GM12878 (cell line): Measurements from ENCODE around the gene KLHL2. TPM values are rescaled to one million over a fixed set of nuclear protein-coding genes. Genes with fewer than 3 reads are reported as not detected.

Source experiments
- ATAC-seq: fragments of 200-7000 bp; cut with Tn5 transposase; 3 replicates; pipeline ENCODE4 v1.9.1; 2020; ENCODE audit warnings: mild to moderate bottlenecking, moderate library complexity
- BruUV-seq: library from RNA; stranded (reverse); fragments of 400-500 nt; replicated peaks from 2 replicates; lab custom pipeline; 2021; lab: Mats Ljungman, UMichigan
- CTCF ChIA-PET: fragments of 300-600 bp; sonication (Branson Sonifier 250); formaldehyde crosslinking; extraction: SDS; loops from one replicate; lab custom pipeline; 2021; ENCODE audit warnings: inconsistent platforms; lab: Yijun Ruan, JAX
- POLR2A ChIA-PET: fragments of 350-600 bp; formaldehyde crosslinking; extraction: SDS; loops from one replicate; lab custom pipeline; 2021; ENCODE audit warnings: inconsistent platforms; lab: Charles Lee
- RAD21 ChIA-PET: fragments of 300-600 bp; sonication (Branson Sonifier 250); formaldehyde crosslinking; loops from one replicate; lab custom pipeline; 2023; ENCODE audit warnings: antibody characterized with exemption; ENCODE audit not compliant: unreplicated experiment; lab: Charles Lee
- SMC1A ChIA-PET: fragments of 300-600 bp; sonication (Branson Sonifier 250); formaldehyde crosslinking; loops from one replicate; lab custom pipeline; 2023; ENCODE audit not compliant: unreplicated experiment, uncharacterized antibody; lab: Charles Lee
- DNase-seq: peaks from one replicate; pipeline ENCODE4 v3.0.0-alpha.2; 2011; ENCODE audit warnings: low read depth, low spot score
- FAIRE-seq: peaks from 3 replicates; lab custom pipeline; 2011; peaks lifted over from hg19 to GRCh38; lab: Jason Lieb, UNC
- H2AFZ ChIP-seq: 2 replicates; pipeline ENCODE4 v1.6.0; 2011; ENCODE audit warnings: low read depth, low read length, control low read depth; ENCODE audit not compliant: control insufficient read depth
- H3K27ac ChIP-seq: 2 replicates; pipeline ENCODE4 v1.5.1; 2011; ENCODE audit warnings: control low read depth; ENCODE audit not compliant: control insufficient read depth, insufficient read depth
- H3K27me3 ChIP-seq, 2 experiments: replicated peaks in 1 of 2; 2 replicates each; pipeline versions ENCODE4 v1.6.0 to v1.6.1; 2011; ENCODE audit warnings: low read length in 1 of 2; ENCODE audit not compliant: control insufficient read depth in 2 of 2, insufficient read depth in 2 of 2
- H3K36me3 ChIP-seq, 2 experiments: 2 replicates each; pipeline ENCODE4 v1.5.1; 2011; ENCODE audit warnings: low read length in 1 of 2; ENCODE audit not compliant: control insufficient read depth in 2 of 2, insufficient read depth in 2 of 2
- H3K4me1 ChIP-seq: 2 replicates; pipeline ENCODE4 v1.6.1; 2011; ENCODE audit warnings: mild to moderate bottlenecking, low read length, moderate library complexity, mixed read lengths; ENCODE audit not compliant: control insufficient read depth, insufficient read depth
- H3K4me2 ChIP-seq: 2 replicates; pipeline ENCODE4 v1.6.0; 2011; ENCODE audit warnings: control low read depth; ENCODE audit not compliant: control insufficient read depth, insufficient read depth
- H3K4me3 ChIP-seq: fragments of 200-600 bp; sonication (generic); 2 replicates; pipeline ENCODE4 v1.5.1; 2016
- H3K79me2 ChIP-seq: 2 replicates; pipeline ENCODE4 v1.6.0; 2011; ENCODE audit warnings: low read length; ENCODE audit not compliant: control insufficient read depth, insufficient read depth
- H3K9ac ChIP-seq: 2 replicates; pipeline ENCODE4 v1.8.0; 2011; ENCODE audit warnings: low read length, control low read depth, mixed read lengths; ENCODE audit not compliant: control insufficient read depth, insufficient read depth
- H3K9me3 ChIP-seq: replicated peaks from 3 replicates; pipeline ENCODE4 v1.5.1; 2011; ENCODE audit warnings: mild to moderate bottlenecking, low read length; ENCODE audit not compliant: control insufficient read depth, insufficient read depth
- H4K20me1 ChIP-seq: 2 replicates; pipeline ENCODE4 v1.6.0; 2011; ENCODE audit not compliant: control insufficient read depth, insufficient read depth
- GABPA ChIP-seq: IDR thresholded peaks from 2 replicates; pipeline ENCODE4 v1.6.1; 2014; ENCODE audit warnings: antibody characterized with exemption, low read depth, mild to moderate bottlenecking, inconsistent platforms
- HDAC6 ChIP-seq: fragments of 200-600 bp; sonication (generic); IDR thresholded peaks from one replicate; pipeline ENCODE4 v1.8.0; 2017; ENCODE audit warnings: antibody characterized with exemption; ENCODE audit not compliant: unreplicated experiment
- RUNX3 ChIP-seq: IDR thresholded peaks from 2 replicates; pipeline ENCODE4 v1.6.1; 2012; ENCODE audit warnings: low read length, inconsistent platforms
- ZNF207 ChIP-seq: fragments of 450-650 bp; IDR thresholded peaks from 2 replicates; pipeline ENCODE4 v1.6.1; 2014; ENCODE audit warnings: antibody characterized with exemption, mild to moderate bottlenecking, borderline replicate concordance
- WGBS: methylation state at CpG from one replicate; pipeline ENCODE4 v1.1.6; 2016; ENCODE audit warnings: low lambda C conversion rate; ENCODE audit not compliant: insufficient replicate concordance, insufficient coverage; ENCODE audit errors: missing lambda C conversion rate; 5-methylcytosine and 5-hydroxymethylcytosine counted together
- in situ Hi-C: fragments of 300-500 bp; cut with MboI; formaldehyde crosslinking; loops from 9 replicates; pipeline ENCODE4 v1.14.3; 2018; ENCODE audit warnings: mixed read lengths
- intact Hi-C: fragments of 100-400 bp; cut with micrococcal nuclease; formaldehyde crosslinking; loops from one replicate; pipeline ENCODE4 v1.14.2; 2022; ENCODE audit not compliant: unreplicated experiment
- polyA plus RNA-seq, 11 experiments: library from polyadenylated mRNA; depleted of rRNA in 4 of 11; unstranded in 6 of 11; stranded (reverse) in 5 of 11; fragments of >200 nt; fragmentation: Nextera tagmentation in 4 of 11; fragmentation: Illumina TruSeq in 1 of 11; extraction: Ambion mirVana in 4 of 11; extraction: Trizol in 1 of 11; gene quantifications; 1 replicate in 1 of 11; 2 replicates in 10 of 11; pipeline versions ENCODE4 v1.2.1 to v1.2.3, GENCODE V29; 2011 to 2016; ENCODE audit warnings: inconsistent platforms in 2 of 11, missing spikeins in 2 of 11, low read depth in 1 of 11
- total RNA-seq, 4 experiments: library from RNA; depleted of rRNA in 3 of 4; stranded (reverse); fragments of >200 nt in 3 of 4; fragmentation: Illumina TruSeq in 1 of 4; extraction: Trizol in 1 of 4; gene quantifications; 2 replicates each; pipeline versions ENCODE4 v1.2.1 to v1.2.3, GENCODE V29; 2013 to 2021
- TF ChIP-seq, protein P1 (sequence below): fragments of 450-650 bp; IDR thresholded peaks from 2 replicates; pipeline ENCODE4 v1.6.1; 2017; ENCODE audit warnings: mild to moderate bottlenecking, moderate library complexity

KLHL2 gene
- total and polyA plus RNA-seq, 10 of the 15 experiments (the other 5 are each of a cell fraction or from before 2014, with no cell fraction given), result 4.8 to 22.8 (median 12.9) TPM

DNA sequence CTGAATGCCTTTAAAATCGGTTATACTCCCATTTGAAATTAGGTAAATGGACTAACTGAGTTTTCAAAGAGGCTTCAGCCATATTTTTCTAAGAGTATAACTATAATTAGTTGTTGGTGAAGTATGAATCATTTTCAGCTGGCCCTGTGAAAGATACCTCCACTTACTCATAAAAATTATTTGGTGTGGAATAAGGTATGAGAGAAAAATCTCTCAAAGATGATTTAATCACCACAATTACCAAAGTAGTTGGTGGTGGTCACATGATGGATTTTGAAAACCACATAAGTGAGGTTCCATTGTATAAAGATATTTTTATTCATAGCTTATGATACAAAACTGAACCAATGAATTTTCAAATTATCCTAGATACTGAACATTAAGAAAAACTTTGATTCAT, 9.0 kb upstream of the KLHL2 start:
- CTCF ChIA-PET, result no interaction called here
- H3K27me3 ChIP-seq, result no peaks in the 10 kb centered on the region
- no peak overlapping the region for H3K4me3 ChIP-seq
- SMC1A ChIA-PET, result interaction anchor here (0.7 to 1.4 kb wide), 7 partner anchors 8 to 295 kb away, joined by 3 to 4 read pairs (median 3); partner anchors contain the start of gene TMEM192
- no peaks in the 10 kb centered on the region for H3K9me3 ChIP-seq
- ATAC-seq, result no peak
- POLR2A ChIA-PET, result interaction anchor here (0.6 kb wide), 1 partner anchor 1059 kb away, joined by 3 read pairs; no protein-coding TSS in a partner anchor
- no peaks in the 10 kb centered on the region for H3K79me2 ChIP-seq
- H3K9ac ChIP-seq, result no peak overlapping the region
- 32% methylated on average over 1 of the region's 1 CpG for WGBS
- TF ChIP-seq RUNX3 (peak; percentile 5; the same call in 1 of the 2 replicates), ZNF207 (no peak), GABPA (no peak), HDAC6 (no peak)
- TF ChIP-seq, protein P1, sequence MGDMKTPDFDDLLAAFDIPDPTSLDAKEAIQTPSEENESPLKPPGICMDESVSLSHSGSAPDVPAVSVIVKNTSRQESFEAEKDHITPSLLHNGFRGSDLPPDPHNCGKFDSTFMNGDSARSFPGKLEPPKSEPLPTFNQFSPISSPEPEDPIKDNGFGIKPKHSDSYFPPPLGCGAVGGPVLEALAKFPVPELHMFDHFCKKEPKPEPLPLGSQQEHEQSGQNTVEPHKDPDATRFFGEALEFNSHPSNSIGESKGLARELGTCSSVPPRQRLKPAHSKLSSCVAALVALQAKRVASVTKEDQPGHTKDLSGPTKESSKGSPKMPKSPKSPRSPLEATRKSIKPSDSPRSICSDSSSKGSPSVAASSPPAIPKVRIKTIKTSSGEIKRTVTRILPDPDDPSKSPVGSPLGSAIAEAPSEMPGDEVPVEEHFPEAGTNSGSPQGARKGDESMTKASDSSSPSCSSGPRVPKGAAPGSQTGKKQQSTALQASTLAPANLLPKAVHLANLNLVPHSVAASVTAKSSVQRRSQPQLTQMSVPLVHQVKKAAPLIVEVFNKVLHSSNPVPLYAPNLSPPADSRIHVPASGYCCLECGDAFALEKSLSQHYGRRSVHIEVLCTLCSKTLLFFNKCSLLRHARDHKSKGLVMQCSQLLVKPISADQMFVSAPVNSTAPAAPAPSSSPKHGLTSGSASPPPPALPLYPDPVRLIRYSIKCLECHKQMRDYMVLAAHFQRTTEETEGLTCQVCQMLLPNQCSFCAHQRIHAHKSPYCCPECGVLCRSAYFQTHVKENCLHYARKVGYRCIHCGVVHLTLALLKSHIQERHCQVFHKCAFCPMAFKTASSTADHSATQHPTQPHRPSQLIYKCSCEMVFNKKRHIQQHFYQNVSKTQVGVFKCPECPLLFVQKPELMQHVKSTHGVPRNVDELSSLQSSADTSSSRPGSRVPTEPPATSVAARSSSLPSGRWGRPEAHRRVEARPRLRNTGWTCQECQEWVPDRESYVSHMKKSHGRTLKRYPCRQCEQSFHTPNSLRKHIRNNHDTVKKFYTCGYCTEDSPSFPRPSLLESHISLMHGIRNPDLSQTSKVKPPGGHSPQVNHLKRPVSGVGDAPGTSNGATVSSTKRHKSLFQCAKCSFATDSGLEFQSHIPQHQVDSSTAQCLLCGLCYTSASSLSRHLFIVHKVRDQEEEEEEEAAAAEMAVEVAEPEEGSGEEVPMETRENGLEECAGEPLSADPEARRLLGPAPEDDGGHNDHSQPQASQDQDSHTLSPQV, result no peak
- H3K4me1 ChIP-seq, result no peaks in the 10 kb centered on the region
- RAD21 ChIA-PET, result no interaction called here
- in situ Hi-C loops (no loop called here), intact Hi-C loops (no loop called here)
- FAIRE-seq, result no peak
- H3K36me3 ChIP-seq, result no peaks in the 10 kb centered on the region
- H3K27ac ChIP-seq, result no peak overlapping the region
- DNase-seq, result no peak
- no peak overlapping the region for H3K4me2 ChIP-seq
- no peaks in the 10 kb centered on the region for H4K20me1 ChIP-seq
- no TSS peak for BruUV-seq
- H2AFZ ChIP-seq, result no peak overlapping the region
